Measurements from ENCODE around the gene TCOF1.
A peak's percentile ranks its signal among the peaks of the same experiment; 100 is the strongest.

The TCOF1 gene

DNA sequence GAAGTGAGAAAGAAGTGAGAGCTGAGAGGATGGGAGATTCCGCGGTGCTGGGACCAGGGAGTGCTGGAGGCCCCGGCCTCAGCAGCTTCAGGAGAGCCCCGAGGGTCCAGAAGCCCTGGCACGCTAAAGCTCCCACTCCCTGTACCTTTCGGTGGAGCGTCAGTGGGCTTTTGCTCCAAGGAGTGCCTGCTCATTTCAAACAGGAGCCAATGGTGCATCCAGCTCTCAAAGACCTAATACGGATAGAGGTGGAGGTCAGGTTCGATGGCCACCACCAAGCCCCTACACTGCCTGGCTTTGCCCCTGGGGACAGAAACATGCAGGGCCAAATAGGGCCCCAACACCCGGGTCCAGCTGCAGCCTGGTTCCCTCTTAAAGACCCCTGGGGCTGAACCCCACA lies 47.0 kb downstream of the TCOF1 start:
- Histone ChIP-seq H3K9me3 (ENCODE audit: control insufficient read depth, low read depth, low read length) (no peaks in the 10 kb centered on the region), H3K4me3 (ENCODE audit: low read length) (no peak overlapping the region), H3K27ac (ENCODE audit: low read length) (no peak overlapping the region), H3K36me3 (ENCODE audit: control insufficient read depth, low read depth, low read length) (peaks cover 23% of the 10 kb centered on the region), H3K9ac (ENCODE audit: low read length) (no peak overlapping the region), H3K27me3 (ENCODE audit: control insufficient read depth, insufficient read depth, low read length) (no peaks in the 10 kb centered on the region), H3K4me1 (ENCODE audit: control insufficient read depth, low read depth, low read length) (no peaks in the 10 kb centered on the region)

DNA sequence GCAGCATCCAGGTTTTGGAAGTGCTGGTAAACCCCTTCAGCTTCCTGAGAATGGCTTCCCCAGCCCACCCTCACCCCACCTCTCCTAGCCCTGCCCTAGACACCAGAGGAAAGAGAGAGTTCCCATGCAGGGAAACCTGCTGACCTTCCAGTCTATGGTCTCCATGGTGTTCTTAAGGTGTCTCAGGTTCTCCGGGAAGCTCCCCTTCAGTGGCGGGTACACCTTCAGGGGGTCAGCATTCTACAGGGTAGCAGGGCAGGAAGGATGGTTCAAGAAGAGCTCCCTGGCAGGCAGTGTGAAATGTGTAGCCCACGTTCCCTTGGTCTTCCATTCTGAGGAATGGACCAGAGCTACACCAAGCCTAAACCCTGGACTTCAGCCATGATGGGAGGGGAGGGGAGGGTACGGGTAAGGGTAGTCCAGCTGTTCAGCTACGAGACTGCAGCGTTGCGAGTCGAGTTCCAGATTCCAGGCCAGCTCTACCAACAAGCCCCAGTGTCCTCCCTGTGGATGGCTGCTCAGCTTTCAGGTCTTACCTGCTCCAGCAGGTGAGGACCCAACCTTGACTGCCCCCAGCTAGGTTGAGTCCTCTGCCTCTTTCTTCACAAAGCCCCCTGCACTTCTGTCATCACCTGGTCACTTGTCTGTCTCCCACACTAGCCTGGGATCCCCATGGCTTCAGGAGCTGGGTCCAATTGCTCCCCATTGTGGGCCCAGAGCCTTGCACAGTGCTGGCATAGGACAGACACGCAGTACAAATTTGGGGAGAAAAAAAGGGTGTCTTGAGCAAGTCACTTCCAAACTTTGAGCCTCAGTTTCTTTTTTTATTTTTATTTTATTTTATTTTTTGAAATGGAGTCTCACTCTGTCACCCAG lies 47.7 kb downstream of the TCOF1 start:
- Histone ChIP-seq H3K9me3 (ENCODE audit: control insufficient read depth, low read depth, low read length) (no peaks in the 10 kb centered on the region), H3K4me1 (ENCODE audit: control insufficient read depth, low read depth, low read length) (peaks cover 3% of the 10 kb centered on the region), H3K4me3 (ENCODE audit: low read length) (no peak overlapping the region), H3K27ac (ENCODE audit: low read length) (no peak overlapping the region), H3K9ac (ENCODE audit: low read length) (no peak overlapping the region), H3K27me3 (ENCODE audit: control insufficient read depth, insufficient read depth, low read length) (no peaks in the 10 kb centered on the region), H3K36me3 (ENCODE audit: control insufficient read depth, low read depth, low read length) (peaks cover 16% of the 10 kb centered on the region)

DNA sequence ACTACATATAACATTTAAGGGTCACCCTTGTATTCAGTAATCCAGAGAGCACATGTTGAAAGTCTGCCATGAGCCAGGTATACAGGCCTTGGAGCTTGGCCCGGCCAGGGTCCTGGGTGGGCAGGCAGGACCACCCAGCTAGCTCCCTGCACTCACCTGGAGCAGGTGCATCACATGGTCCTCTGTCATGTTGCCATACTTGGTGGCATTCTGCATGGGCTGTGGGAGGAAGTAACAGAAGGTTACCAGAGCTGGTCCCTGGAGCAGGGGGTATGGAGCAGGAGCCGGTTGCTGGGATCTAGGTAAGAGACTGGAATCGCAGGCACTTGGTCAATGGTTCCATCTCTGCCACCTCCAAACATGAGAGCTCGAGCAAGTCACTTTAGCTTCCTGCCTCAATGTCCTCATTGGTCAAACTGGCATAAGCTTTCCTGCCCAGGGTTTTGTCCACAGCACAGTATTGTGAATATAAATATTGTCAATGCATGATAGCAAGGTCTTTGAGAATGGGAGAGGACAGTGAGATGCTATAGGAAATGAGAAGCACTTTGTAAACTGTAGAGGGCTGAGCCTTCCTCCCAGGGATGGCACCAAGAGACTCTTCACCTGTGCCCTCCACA lies 48.7 kb downstream of the TCOF1 start:
- no peaks in the 10 kb centered on the region for H3K9me3 ChIP-seq (ENCODE audit: control insufficient read depth, low read depth, low read length)
- peaks cover 6% of the 10 kb centered on the region for H3K36me3 ChIP-seq (ENCODE audit: control insufficient read depth, low read depth, low read length)
- no peak overlapping the region for H3K9ac ChIP-seq (ENCODE audit: low read length)
- H3K4me1 ChIP-seq (ENCODE audit: control insufficient read depth, low read depth, low read length): peaks cover 10% of the 10 kb centered on the region
- no peak overlapping the region for H3K27ac ChIP-seq (ENCODE audit: low read length)
- H3K27me3 ChIP-seq (ENCODE audit: control insufficient read depth, insufficient read depth, low read length): no peaks in the 10 kb centered on the region
- H3K4me3 ChIP-seq (ENCODE audit: low read length): no peak overlapping the region

DNA sequence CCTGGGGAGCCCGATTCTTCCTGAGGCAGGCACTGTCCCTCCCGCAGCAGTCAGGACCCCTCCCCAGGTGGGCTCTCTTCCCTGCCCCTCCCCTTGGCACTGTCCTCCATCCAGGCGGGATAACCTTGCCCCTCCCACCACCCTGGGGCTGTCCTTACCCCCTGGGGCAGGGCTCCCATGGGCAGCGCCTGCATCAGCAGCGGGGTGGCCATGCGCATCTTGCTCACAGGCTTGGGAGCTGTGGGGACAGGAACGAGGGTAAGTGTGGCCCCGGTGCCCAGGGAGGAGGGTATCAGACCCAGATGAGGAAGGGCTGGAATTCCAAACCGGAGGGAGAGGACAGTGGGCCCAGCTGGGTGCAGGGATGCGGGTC lies 49.2 kb downstream of the TCOF1 start:
- Histone ChIP-seq H3K9ac (ENCODE audit: low read length) (no peak overlapping the region), H3K4me1 (ENCODE audit: control insufficient read depth, low read depth, low read length) (peaks cover 10% of the 10 kb centered on the region), H3K36me3 (ENCODE audit: control insufficient read depth, low read depth, low read length) (peaks cover 4% of the 10 kb centered on the region), H3K9me3 (ENCODE audit: control insufficient read depth, low read depth, low read length) (no peaks in the 10 kb centered on the region), H3K4me3 (ENCODE audit: low read length) (no peak overlapping the region), H3K27ac (ENCODE audit: low read length) (no peak overlapping the region), H3K27me3 (ENCODE audit: control insufficient read depth, insufficient read depth, low read length) (no peaks in the 10 kb centered on the region)

DNA sequence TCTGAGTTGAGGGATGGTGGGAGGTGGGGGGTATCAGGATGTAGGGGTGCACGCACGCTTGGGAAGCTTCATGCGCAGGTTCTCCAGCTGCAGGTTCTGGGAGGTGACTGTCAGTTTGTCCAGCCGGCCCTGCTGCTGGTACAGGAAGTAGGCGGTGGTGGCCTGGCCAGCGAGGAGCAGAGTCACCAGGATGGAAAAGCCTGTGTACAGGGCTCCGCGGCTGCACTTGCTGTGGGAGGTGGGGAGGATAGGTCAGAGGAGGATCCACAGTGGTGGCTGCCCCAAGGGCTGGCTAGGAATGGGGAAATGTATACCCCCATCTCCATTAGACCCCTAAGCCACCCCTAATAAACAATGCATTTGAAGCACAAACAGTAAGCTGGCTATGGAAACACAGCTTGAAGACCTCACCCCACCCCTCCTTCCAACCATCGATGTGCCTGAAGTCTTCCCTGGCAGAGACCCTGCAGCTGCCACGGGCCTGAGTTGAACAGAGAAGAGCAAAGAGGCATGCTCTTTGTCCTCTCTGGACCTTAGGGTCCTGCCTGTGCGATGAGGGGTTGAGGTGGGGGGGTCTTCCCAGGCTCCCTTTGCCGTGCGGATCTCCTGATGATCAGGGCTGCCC lies 49.7 kb downstream of the TCOF1 start:
- no peak overlapping the region for H3K4me3 ChIP-seq (ENCODE audit: low read length)
- no peaks in the 10 kb centered on the region for H3K9me3 ChIP-seq (ENCODE audit: control insufficient read depth, low read depth, low read length)
- no peak overlapping the region for H3K27ac ChIP-seq (ENCODE audit: low read length)
- peaks cover 4% of the 10 kb centered on the region for H3K36me3 ChIP-seq (ENCODE audit: control insufficient read depth, low read depth, low read length)
- H3K27me3 ChIP-seq (ENCODE audit: control insufficient read depth, insufficient read depth, low read length): no peaks in the 10 kb centered on the region
- H3K4me1 ChIP-seq (ENCODE audit: control insufficient read depth, low read depth, low read length): peaks cover 11% of the 10 kb centered on the region
- no peak overlapping the region for H3K9ac ChIP-seq (ENCODE audit: low read length)

DNA sequence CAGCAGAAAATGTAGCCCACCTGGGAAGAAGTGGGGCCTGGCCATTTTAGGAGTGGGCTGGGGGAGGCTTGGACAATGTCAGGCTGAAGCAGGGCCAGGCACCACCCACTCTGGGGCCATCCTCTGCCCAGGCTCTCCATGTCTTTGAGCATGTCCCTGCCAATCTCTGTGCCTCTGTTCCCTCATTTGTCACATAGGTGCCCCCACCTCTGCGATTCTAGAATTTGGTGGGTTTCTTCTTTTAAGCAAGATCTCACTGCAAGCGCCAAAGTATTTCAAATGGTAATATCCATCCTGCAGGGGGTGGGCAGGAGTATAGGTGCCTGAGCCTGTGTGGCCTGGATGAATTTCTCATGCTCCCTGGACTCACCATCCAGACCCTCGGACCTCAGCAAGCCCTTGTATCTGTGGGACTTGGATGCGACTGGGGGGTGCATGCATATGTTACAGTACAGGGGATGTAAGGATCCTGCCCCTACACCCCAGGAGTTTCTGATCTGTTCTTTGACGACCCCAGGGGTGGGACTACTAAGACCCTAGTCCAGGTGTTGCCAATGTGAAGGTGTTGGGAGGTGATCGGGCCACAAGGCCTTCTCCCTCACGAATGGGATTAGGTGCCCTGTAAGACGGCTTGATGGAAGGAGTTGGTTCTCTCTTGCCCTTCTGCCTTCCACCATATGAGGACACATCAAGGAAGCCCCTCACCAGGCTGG lies 50.9 kb downstream of the TCOF1 start:
- H3K27me3 ChIP-seq (ENCODE audit: control insufficient read depth, insufficient read depth, low read length): no peaks in the 10 kb centered on the region
- H3K4me1 ChIP-seq (ENCODE audit: control insufficient read depth, low read depth, low read length): peaks cover 20% of the 10 kb centered on the region
- H3K9me3 ChIP-seq (ENCODE audit: control insufficient read depth, low read depth, low read length): no peaks in the 10 kb centered on the region
- no peak overlapping the region for H3K9ac ChIP-seq (ENCODE audit: low read length)
- peaks cover under 1% of the 10 kb centered on the region for H3K36me3 ChIP-seq (ENCODE audit: control insufficient read depth, low read depth, low read length)
- H3K27ac ChIP-seq (ENCODE audit: low read length): no peak overlapping the region
- no peak overlapping the region for H3K4me3 ChIP-seq (ENCODE audit: low read length)

DNA sequence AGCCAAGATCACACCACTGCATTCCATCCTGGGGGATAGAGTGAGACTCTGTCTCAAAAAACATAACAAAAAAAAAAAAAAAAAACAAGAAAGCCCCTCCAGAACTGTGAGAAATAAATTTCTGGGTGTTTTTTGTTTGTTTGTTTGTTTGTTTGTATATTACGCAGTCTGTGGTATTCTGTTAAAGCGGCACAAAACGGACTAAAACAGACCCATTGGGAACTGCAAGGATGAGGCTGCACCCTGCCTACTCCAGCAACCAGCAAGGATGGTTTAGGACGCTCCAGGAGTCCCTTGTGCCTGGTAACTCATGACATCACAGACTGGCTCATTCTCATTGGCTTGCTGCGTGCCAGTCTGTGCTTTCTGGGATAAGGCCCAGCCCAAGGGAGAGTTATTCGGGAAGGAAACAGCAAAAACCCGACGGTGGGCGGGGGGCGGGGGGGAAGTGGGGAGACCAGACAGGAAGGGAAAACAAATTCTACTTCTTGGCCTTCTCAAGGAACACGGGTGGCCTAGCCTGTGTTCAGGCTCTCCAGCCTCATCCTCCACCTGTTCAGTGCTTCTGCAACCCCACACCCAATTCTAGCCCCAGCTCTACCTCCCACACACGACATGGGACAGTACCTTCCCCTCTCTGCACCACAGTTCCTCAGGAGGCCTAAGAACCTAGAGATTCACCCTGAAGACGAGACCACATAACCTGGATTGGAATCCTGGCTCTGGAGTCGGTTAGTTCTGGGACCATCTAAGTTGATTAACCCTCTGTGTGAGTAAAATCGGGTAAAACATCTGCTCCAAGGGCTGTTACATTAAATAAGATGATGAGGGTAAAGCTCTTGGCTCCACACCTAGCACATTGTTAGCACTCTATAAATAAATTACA lies 52.4 kb downstream of the TCOF1 start:
- Histone ChIP-seq H3K9ac (ENCODE audit: low read length) (no peak overlapping the region), H3K9me3 (ENCODE audit: control insufficient read depth, low read depth, low read length) (no peaks in the 10 kb centered on the region), H3K27me3 (ENCODE audit: control insufficient read depth, insufficient read depth, low read length) (no peaks in the 10 kb centered on the region), H3K4me1 (ENCODE audit: control insufficient read depth, low read depth, low read length) (peaks cover 20% of the 10 kb centered on the region), H3K4me3 (ENCODE audit: low read length) (peak overlapping the region; percentile 1), H3K27ac (ENCODE audit: low read length) (no peak overlapping the region), H3K36me3 (ENCODE audit: control insufficient read depth, low read depth, low read length) (no peaks in the 10 kb centered on the region)

DNA sequence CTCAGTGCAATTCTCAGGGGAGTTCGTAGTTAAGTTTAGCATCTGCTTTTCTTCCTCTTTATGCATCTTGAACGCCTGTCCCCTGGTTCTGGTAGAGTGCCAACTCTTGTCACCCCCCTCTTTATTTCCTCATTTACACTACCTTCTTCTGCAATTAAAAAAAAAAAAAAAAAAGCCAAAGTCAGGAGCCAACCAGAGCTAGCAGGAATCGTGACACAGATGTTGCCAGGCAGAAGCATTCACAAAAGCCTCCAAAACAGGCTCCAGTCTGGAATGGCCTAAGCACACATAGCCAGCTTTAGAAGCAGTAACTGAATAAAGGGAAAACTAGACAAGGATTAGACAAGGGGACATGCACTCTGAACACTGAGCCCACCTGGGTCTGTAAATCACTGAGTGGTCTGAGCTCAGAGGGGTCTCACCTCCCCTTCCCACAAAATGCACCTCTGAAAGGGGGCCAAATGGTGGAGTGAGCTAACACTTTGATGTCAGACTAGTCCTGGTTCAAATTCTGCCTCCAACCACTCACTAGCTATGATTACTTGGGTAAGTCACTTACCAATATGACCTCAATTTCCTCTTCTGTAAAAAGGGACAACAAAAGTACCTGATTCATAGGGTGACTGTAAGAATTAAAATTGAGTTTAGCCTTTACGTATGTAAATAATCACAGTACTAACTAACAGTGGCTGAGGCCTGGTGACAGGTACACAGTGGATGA lies 53.2 kb downstream of the TCOF1 start:
- peaks cover 20% of the 10 kb centered on the region for H3K4me1 ChIP-seq (ENCODE audit: control insufficient read depth, low read depth, low read length)
- H3K9me3 ChIP-seq (ENCODE audit: control insufficient read depth, low read depth, low read length): no peaks in the 10 kb centered on the region
- H3K9ac ChIP-seq (ENCODE audit: low read length): no peak overlapping the region
- no peaks in the 10 kb centered on the region for H3K36me3 ChIP-seq (ENCODE audit: control insufficient read depth, low read depth, low read length)
- no peak overlapping the region for H3K4me3 ChIP-seq (ENCODE audit: low read length)
- H3K27ac ChIP-seq (ENCODE audit: low read length): no peak overlapping the region
- no peaks in the 10 kb centered on the region for H3K27me3 ChIP-seq (ENCODE audit: control insufficient read depth, insufficient read depth, low read length)

DNA sequence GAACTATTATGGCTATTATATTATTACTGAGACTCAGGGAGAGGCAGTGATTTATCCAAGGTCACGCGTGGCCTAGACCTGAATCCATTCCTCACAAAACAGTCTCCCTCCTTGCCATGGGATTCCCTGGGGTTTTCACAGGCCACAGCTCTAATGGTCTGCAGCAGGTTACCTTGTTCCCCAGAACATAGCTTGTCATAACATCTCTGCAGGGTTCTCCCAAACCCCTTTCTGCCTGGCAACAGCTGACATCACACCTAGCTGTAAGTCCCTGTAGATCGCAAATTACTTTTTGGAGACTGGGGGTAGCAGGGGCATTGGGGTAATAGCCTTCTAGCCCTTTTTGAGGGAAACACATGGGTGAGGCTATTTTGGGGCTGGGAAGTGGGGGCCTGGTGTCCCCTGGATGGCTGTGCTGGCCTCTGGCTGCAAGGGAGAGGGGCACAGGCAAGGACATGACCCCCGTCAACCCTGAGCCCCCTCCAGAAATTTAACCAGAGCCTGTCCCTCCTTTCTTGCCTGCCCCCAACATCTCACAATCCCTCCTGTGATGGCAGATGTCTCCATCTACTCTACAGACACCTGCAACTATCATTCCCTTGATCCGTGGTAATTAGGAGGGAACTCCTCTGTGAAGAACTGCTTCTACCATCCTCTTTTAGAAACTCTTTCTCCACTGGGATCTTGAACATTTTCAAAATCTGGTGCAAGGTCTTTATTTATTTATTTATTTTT lies 53.9 kb downstream of the TCOF1 start:
- Histone ChIP-seq H3K9ac (ENCODE audit: low read length) (no peak overlapping the region), H3K4me3 (ENCODE audit: low read length) (no peak overlapping the region)

More for the DNA sequence above, 53.9 kb downstream of the TCOF1 start:
- no peaks in the 10 kb centered on the region for H3K9me3 ChIP-seq (ENCODE audit: control insufficient read depth, low read depth, low read length)
- H3K27me3 ChIP-seq (ENCODE audit: control insufficient read depth, insufficient read depth, low read length): no peaks in the 10 kb centered on the region
- peaks cover 20% of the 10 kb centered on the region for H3K4me1 ChIP-seq (ENCODE audit: control insufficient read depth, low read depth, low read length)
- no peaks in the 10 kb centered on the region for H3K36me3 ChIP-seq (ENCODE audit: control insufficient read depth, low read depth, low read length)
- no peak overlapping the region for H3K27ac ChIP-seq (ENCODE audit: low read length)

All from iPS-18a (cell line).